OCI-LY1 (cell line): ENCODE data around the gene BLVRA.

Experiments used
- EZH2 ChIP-seq: fragments of 200-600 bp; sonication (generic), shearing (Covaris generic); IDR thresholded peaks from 2 replicates; pipeline ENCODE4 v1.8.0; 2017; ENCODE audit warnings: borderline replicate concordance, mixed run types, mild to moderate bottlenecking, antibody characterized with exemption, low read length, moderate library complexity, mixed read lengths
- TF ChIP-seq, protein P1 (sequence below): fragments of 200-600 bp; sonication (generic), shearing (Covaris generic); IDR thresholded peaks from 2 replicates; pipeline ENCODE4 v1.5.1; 2017; ENCODE audit warnings: mild to moderate bottlenecking, antibody characterized with exemption, low read length, moderate library complexity, mixed read lengths

GRCh38 chr7:43749383-43749940, 9.0 kb upstream of the BLVRA start:
- TF ChIP-seq, protein P1, sequence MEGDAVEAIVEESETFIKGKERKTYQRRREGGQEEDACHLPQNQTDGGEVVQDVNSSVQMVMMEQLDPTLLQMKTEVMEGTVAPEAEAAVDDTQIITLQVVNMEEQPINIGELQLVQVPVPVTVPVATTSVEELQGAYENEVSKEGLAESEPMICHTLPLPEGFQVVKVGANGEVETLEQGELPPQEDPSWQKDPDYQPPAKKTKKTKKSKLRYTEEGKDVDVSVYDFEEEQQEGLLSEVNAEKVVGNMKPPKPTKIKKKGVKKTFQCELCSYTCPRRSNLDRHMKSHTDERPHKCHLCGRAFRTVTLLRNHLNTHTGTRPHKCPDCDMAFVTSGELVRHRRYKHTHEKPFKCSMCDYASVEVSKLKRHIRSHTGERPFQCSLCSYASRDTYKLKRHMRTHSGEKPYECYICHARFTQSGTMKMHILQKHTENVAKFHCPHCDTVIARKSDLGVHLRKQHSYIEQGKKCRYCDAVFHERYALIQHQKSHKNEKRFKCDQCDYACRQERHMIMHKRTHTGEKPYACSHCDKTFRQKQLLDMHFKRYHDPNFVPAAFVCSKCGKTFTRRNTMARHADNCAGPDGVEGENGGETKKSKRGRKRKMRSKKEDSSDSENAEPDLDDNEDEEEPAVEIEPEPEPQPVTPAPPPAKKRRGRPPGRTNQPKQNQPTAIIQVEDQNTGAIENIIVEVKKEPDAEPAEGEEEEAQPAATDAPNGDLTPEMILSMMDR, result no peak
- no peak for TF ChIP-seq EZH2
